GM21360 (cell line): ENCODE results near the gene HTRA1.

Experiments used
- ATAC-seq: cut with Tn5 transposase; IDR thresholded peaks from one replicate; pipeline ENCODE4 v1.9.1; 2021; ENCODE audit warnings: mild to moderate bottlenecking, moderate library complexity; ENCODE audit not compliant: unreplicated experiment

The HTRA1 gene

GRCh38 chr10:122454603-122455080 lies 6.7 kb upstream of the HTRA1 start, which contains the start of gene ARMS2:
Gene ARMS2 (plus strand): TSS chr10:122454653. CDS start chr10:122454728, 75 bp downstream.
- ATAC-seq, result no peak

- ATAC-seq, result no peak
These were observed 5.8 kb upstream of the HTRA1 start for GRCh38 chr10:122455376-122456079.

- ATAC-seq, result no peak
These were observed 3.4 kb upstream of the HTRA1 start for GRCh38 chr10:122457934-122458333.

DNA sequence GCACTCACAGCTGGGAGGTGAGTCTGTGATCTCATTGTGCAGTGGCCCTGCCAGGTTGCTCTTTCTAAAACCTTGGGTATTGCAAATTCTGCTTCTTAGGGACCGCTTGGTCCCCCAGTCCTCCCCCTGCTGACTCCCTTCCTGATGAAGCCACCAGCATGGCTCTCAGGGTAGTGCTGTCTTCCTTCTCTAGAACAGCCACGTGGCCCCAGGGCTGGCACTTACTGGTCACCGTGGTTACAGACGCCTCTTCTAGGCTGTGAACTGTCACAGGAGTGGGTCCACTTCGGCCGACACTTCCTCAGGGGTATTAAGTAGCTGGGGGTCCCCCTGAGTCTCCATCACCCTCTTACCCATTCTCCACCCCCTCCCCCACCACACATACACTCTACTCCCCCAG lies 2.7 kb upstream of the HTRA1 start:
- no peak for ATAC-seq

- ATAC-seq, result no peak
These were observed 1.6 kb upstream of the HTRA1 start for GRCh38 chr10:122459561-122460273.

DNA sequence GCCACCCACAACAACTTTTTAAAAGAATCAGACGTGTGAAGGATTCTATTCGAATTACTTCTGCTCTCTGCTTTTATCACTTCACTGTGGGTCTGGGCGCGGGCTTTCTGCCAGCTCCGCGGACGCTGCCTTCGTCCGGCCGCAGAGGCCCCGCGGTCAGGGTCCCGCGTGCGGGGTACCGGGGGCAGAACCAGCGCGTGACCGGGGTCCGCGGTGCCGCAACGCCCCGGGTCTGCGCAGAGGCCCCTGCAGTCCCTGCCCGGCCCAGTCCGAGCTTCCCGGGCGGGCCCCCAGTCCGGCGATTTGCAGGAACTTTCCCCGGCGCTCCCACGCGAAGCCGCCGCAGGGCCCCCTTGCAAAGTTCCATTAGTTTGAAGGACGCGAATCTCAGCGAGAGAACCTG lies 461 bp upstream of the HTRA1 start:
- ATAC-seq, result no peak

- no peak for ATAC-seq
These were observed 578 bp downstream of the HTRA1 start for GRCh38 chr10:122461729-122462532.

- no peak for ATAC-seq
These were observed 1.4 kb downstream of the HTRA1 start for GRCh38 chr10:122462533-122463465.

DNA sequence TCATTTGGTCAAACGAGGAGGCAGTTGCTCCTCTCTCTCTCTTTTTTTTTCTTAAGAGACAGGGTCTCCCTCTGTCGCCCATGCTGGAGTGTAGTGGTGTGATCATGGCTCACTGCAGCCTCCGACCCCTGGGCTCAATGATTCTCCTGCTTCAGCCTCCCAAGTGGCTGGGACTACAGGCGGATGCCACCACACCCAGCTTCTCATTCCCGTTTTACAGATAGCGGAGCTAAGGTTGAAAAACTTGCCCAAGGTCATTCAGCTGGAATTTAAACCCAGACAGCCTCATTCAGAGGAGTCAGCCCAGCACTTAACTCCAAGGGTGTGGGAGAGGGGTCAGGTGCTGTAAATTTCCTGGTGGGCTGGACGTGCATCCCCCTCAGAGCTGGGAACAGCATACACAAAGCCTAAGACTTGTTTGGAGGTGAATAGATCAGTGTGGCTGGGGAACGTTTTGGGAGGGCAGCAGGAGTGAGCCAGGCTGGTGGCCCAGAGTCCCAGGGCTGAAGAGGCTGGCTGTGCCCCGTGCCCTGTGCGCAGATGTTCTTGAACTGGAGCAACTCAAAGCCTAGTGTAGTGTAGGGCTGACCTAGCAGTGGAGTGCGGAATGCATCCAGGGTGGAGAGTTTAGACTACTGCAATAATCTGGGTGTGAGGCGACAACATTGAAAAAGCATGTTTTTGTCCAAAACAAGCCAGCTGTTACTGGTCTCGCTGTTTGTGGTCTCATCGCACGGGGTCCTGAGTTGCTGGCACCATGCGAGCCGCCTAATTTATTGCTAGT lies 2.3 kb downstream of the HTRA1 start:
- no peak for ATAC-seq

- ATAC-seq, result no peak
These were observed 2.8 kb downstream of the HTRA1 start for GRCh38 chr10:122464250-122464510.

DNA sequence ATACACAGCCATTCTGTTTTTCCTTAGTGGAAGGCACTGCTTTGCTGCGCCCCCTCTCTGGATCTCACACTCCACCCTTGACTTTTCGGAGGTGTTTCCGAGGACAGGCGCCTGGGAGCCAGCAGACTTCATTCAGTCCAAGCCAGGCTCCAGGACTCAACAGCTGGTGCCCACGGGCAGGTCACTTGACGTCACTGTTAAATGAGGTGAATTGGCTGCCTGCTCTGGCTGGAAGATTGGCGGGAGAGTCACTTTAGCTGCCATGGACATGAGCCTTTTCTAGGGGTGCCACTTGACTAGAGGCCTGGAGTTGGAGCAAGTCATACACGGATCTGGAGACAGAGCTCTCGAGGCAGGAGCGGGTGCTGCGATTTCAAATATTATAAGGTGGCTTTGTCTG lies 3.2 kb downstream of the HTRA1 start:
- ATAC-seq, result no peak

GRCh38 chr10:122465401-122466040 lies 4.2 kb downstream of the HTRA1 start:
- no peak for ATAC-seq

GRCh38 chr10:122466951-122467381 lies 5.6 kb downstream of the HTRA1 start:
- no peak for ATAC-seq

DNA sequence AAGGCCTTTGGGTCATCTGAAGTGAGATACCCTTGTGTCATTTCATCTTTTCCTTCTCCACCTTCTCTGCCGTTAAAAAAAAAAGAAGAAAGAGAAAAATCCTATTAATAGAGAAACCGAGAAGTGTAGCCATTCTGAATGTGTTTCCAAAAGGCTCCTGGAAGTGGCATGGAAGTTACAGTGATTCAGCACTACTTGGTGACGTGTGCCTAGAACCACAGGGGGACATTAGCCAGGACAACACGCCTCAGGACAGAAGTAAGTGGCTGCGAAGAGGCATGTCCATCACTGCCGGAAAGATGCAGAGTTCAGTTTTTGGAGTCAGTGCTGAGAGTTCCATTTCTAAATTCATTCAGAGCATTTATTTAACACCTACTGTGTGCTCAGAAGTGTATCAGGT lies 6.3 kb downstream of the HTRA1 start:
- ATAC-seq, result no peak

DNA sequence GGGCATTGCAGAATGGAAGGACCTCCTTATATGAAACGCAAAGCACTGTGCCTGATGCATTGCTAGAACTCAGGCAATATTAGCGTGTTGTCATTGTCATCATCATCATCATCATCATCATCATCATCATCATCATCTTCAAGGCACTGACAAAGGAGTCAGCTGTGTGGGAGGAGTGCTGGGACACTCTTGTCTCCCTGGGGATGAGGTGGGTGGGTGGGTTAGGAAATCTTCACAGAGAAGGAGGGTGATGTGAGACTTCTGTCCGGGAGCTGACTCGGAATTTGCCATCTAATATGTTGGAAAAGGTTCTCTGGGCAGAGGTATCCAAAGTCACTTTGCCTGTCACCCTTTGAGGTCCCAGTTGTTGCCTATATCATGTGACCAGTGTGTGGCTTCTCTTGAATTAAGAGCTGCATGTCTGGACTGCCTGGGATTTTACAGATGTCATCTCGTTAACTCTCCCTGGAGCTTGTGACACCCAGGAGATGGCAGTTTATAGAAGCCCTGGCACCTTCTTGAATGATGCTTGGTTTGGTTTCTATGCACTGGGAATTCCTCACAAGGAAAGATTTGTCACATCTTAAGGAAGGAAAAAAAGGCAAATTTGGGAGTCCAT lies 7.1 kb downstream of the HTRA1 start:
- ATAC-seq, result no peak

DNA sequence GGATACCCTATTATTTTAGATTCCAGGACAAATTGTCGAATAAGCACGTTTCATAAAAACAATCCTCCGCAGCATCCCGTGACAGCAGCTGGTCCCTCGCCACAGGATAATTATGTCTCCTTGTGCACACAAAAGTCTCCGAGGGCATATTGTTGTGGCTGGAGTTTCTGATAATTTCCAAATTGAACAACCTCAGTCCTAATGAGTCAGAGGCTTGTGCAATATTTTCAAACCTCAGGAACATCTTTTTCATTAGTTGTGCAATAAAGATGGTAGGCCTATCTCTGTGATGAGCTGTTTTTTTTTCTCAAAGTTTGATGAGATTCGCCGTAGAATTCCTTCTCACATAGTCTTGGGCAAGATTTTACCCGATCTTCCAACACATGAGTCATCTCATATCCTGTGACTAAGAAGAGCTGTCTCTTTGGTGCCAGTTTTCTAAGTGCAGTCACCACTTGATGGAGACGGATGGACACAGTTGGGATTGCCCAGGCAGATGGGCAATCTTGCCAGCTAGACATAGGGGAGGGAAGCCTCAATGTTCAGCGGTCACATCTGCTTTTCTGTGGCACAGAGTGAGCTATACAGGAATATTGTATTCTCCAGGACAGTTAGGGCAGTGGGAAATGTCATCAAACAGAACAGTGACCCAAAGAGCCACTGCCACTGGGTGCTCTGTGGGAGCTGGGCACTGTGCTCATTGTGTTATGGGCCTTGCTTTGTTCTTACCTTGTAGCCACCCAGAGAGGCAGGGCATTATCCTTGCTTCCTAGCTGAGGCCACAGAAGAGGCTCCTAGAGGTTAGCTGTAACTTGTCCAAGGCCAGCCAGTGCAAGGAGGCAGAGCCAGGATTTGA lies 7.8 kb downstream of the HTRA1 start:
- ATAC-seq, result no peak

DNA sequence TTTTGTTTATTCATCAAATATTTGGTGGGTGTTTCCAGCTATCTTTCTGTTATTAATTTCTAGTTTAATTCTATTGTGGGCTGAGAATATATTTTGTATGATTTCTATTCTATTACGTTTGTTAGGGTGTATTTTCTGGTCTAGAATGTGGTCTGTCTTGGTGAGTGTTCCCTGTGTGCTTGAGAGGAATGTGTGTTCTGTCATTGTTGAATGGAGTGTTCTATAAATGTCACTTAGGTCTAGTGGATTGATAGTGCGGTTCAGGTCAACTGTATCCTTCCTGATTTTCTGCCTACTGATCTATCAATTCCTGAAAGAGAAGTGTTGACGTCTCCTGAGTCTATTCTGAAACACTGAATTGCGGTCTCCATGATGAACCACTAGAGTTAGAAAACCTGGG lies 8.5 kb downstream of the HTRA1 start:
- no peak for ATAC-seq
